ENCODE results near the gene SLC22A31.
A peak's percentile ranks its signal among the peaks of the same experiment; 100 is the strongest.
"Not testable (repeated sequence)": the region's sequence is repeated elsewhere in the genome, so short reads cannot be mapped to it uniquely, and the experiment has no call there.

SLC22A31 gene

GRCh38 chr16:89192956-89193575 is 7.3 kb downstream of the SLC22A31 start:
- DNase-seq (ENCODE audit: low read depth in 2 of 2): no peak

GRCh38 chr16:89192186-89192955 is 8.0 kb downstream of the SLC22A31 start:
- peak in 1 of 2 donors; percentile 78 for DNase-seq (ENCODE audit: low read depth in 2 of 2)

- DNase-seq (ENCODE audit: low read depth in 2 of 2): no peak
Observed at GRCh38 chr16:89191901-89192185, 8.5 kb downstream of the SLC22A31 start.

- DNase-seq (ENCODE audit: low read depth in 2 of 2): no peak
Observed at GRCh38 chr16:89191033-89191900, 9.1 kb downstream of the SLC22A31 start.

- DNase-seq (ENCODE audit: low read depth in 2 of 2): no peak
Observed at GRCh38 chr16:89190150-89190958, 10.0 kb downstream of the SLC22A31 start.

GRCh38 chr16:89189358-89190025 is 10.8 kb downstream of the SLC22A31 start:
- no peak for DNase-seq (ENCODE audit: low read depth in 2 of 2)

GRCh38 chr16:89188471-89189357 is 11.6 kb downstream of the SLC22A31 start:
- DNase-seq (ENCODE audit: low read depth in 2 of 2): not testable (repeated sequence)

- no peak for DNase-seq (ENCODE audit: low read depth in 2 of 2)
Observed at GRCh38 chr16:89187770-89188392, 12.5 kb downstream of the SLC22A31 start.

GRCh38 chr16:89187032-89187769 is 13.1 kb downstream of the SLC22A31 start:
- DNase-seq (ENCODE audit: low read depth in 2 of 2): peak in 1 of 2 donors; percentile 40

GRCh38 chr16:89186593-89187031 is 13.7 kb downstream of the SLC22A31 start:
- DNase-seq (ENCODE audit: low read depth in 2 of 2): not testable (repeated sequence)

GRCh38 chr16:89185887-89186592 is 14.3 kb downstream of the SLC22A31 start:
- not testable (repeated sequence) for DNase-seq (ENCODE audit: low read depth in 2 of 2)

- DNase-seq (ENCODE audit: low read depth in 2 of 2): no peak
Observed at GRCh38 chr16:89184933-89185794, 15.2 kb downstream of the SLC22A31 start.

GRCh38 chr16:89184677-89184932 is 15.7 kb downstream of the SLC22A31 start:
- no peak for DNase-seq (ENCODE audit: low read depth in 2 of 2)

- no peak for DNase-seq (ENCODE audit: low read depth in 2 of 2)
Observed at GRCh38 chr16:89183975-89184676, 16.2 kb downstream of the SLC22A31 start.

- DNase-seq (ENCODE audit: low read depth in 2 of 2): no peak
Observed at GRCh38 chr16:89183463-89183862, 16.9 kb downstream of the SLC22A31 start.

GRCh38 chr16:89179656-89180315 is 20.6 kb downstream of the SLC22A31 start:
- DNase-seq (ENCODE audit: low read depth in 2 of 2): no peak

GRCh38 chr16:89179148-89179484 is 21.2 kb downstream of the SLC22A31 start:
- no peak for DNase-seq (ENCODE audit: low read depth in 2 of 2)

Measured in stimulated activated CD4-positive, alpha-beta T cell treated with anti-CD3 and anti-CD28 coated beads, Interleukin-4, amount 100 ng/mL, for 48 hours (primary cell).